ENCODE results near the gene PLD5. TPM values are rescaled to one million over a fixed set of nuclear protein-coding genes. Genes with fewer than 3 reads are reported as not detected.

PLD5 gene
- total RNA-seq, 1 donor from 2014 or later = not detected

DNA sequence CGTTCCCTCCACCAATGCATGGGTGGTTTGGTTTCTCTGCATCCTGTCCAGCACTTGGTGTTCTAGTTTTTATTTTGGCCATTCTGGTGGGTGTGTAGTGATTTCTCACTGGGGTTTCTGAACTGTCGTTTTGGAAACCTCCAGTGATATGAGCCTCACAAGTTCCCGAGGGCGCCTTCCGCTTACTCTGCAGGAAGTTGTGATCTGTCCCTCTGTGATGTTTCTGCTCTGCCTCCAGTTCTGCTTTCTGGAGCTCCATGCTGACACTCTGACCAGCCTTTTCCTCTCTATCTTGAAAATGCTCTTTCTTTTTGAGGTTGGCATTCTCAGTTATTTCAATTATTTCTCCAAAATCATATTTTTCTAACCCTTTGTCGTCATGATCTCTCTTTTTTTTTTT, 111.6 kb downstream of the PLD5 start:
- DNase-seq = no peak
- intact Hi-C loops (cut with micrococcal nuclease) = no loop called here
- Mint-ChIP-seq H3K9me3 (no peaks in the 10 kb centered on the region), H3K27me3 (no peaks in the 10 kb centered on the region), H3K27ac (no peak overlapping the region), H3K4me3 (no peak overlapping the region), H3K36me3 (ENCODE audit: low read depth) (no peaks in the 10 kb centered on the region), H3K4me1 (no peaks in the 10 kb centered on the region)
- CTCF ChIA-PET = no interaction called here
- POLR2A ChIA-PET = no interaction called here
- TF ChIP-seq, protein P1, sequence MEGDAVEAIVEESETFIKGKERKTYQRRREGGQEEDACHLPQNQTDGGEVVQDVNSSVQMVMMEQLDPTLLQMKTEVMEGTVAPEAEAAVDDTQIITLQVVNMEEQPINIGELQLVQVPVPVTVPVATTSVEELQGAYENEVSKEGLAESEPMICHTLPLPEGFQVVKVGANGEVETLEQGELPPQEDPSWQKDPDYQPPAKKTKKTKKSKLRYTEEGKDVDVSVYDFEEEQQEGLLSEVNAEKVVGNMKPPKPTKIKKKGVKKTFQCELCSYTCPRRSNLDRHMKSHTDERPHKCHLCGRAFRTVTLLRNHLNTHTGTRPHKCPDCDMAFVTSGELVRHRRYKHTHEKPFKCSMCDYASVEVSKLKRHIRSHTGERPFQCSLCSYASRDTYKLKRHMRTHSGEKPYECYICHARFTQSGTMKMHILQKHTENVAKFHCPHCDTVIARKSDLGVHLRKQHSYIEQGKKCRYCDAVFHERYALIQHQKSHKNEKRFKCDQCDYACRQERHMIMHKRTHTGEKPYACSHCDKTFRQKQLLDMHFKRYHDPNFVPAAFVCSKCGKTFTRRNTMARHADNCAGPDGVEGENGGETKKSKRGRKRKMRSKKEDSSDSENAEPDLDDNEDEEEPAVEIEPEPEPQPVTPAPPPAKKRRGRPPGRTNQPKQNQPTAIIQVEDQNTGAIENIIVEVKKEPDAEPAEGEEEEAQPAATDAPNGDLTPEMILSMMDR (IDR thresholded peaks at IDR 0.05) = no peak
- ATAC-seq (ENCODE audit: low read depth) = no peak

DNA sequence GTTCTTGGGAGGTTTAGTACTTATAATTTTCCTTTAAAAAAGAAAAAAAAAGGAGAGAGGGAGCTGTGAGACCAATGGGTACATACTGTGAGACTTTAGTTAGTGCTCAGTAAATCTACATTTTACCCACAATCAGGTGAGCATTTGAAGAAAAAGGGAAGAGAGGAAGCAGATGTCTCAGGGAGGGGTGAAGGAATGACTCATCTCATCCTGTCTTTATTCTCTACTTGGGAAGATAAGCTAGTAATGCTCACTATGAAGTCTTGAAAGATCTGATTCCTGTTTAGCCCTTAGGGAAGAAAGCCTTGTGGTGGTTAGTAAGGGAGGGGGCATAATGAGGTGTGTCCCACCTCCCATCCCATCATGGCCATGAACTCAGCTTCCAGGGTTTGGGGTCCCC, 112.6 kb downstream of the PLD5 start:
- no peak for DNase-seq
- H3K4me3 Mint-ChIP-seq = no peak overlapping the region
- TF ChIP-seq, protein P1 (IDR thresholded peaks at IDR 0.05) = no peak
- no peaks in the 10 kb centered on the region for H3K4me1 Mint-ChIP-seq
- H3K9me3 Mint-ChIP-seq = no peaks in the 10 kb centered on the region
- no peak overlapping the region for H3K27ac Mint-ChIP-seq
- no peaks in the 10 kb centered on the region for H3K36me3 Mint-ChIP-seq (ENCODE audit: low read depth)
- POLR2A ChIA-PET = no interaction called here
- CTCF ChIA-PET = no interaction called here
- ATAC-seq (ENCODE audit: low read depth) = no peak
- no peaks in the 10 kb centered on the region for H3K27me3 Mint-ChIP-seq
- intact Hi-C loops (cut with micrococcal nuclease) = no loop called here

DNA sequence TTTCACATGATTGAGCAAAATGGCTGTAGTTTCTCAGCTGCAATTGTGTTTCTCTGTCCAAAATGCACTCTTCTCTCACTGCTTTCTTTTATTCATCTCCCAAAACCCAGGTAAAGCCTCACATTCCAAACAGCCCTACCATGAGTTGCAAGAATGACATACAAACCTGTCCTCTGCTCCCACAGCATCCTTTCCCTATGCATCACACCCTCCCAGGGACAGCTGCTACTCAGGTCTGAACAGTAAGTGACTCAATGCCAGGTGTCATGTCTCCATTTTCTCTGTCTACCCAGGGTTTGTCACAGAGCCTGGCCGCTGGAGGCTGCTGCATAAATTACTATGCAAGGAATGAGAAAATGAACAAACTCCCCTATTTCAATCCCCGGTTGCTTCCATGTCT, 118.5 kb downstream of the PLD5 start:
- Mint-ChIP-seq H3K4me1 (no peaks in the 10 kb centered on the region), H3K9me3 (no peaks in the 10 kb centered on the region), H3K36me3 (ENCODE audit: low read depth) (no peaks in the 10 kb centered on the region), H3K27ac (no peak overlapping the region), H3K4me3 (no peak overlapping the region), H3K27me3 (no peaks in the 10 kb centered on the region)
- intact Hi-C loops (cut with micrococcal nuclease) = no loop called here
- TF ChIP-seq, protein P1 (IDR thresholded peaks at IDR 0.05) = no peak
- POLR2A ChIA-PET = no interaction called here
- ATAC-seq (ENCODE audit: low read depth) = no peak
- CTCF ChIA-PET = no interaction called here
- DNase-seq = no peak

DNA sequence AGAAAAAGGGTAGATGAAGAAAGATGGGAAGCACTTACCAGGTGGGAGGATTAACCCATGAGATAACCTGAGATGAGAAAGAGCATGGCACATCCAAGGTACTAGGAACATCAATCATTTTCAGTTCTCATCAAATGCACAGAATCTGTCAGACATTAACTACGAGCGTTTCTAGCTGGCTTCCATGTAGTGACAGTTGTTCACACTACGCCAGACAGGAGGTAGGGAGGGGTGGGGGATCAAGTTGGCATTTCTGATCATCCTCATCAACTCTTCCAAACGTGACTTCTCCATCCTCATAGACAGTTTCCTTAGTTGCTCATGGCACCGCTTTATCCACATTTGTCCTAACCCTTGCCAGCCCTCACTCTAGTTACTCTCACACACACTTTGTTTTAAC, 120.2 kb downstream of the PLD5 start:
- ChIA-PET CTCF (no interaction called here), POLR2A (no interaction called here)
- ATAC-seq (ENCODE audit: low read depth) = no peak
- no peak for DNase-seq
- intact Hi-C loops (cut with micrococcal nuclease) = no loop called here
- Mint-ChIP-seq H3K27me3 (no peaks in the 10 kb centered on the region), H3K27ac (no peak overlapping the region), H3K9me3 (no peaks in the 10 kb centered on the region), H3K4me1 (no peaks in the 10 kb centered on the region), H3K4me3 (no peak overlapping the region), H3K36me3 (ENCODE audit: low read depth) (no peaks in the 10 kb centered on the region)
- TF ChIP-seq, protein P1 (IDR thresholded peaks at IDR 0.05) = no peak

DNA sequence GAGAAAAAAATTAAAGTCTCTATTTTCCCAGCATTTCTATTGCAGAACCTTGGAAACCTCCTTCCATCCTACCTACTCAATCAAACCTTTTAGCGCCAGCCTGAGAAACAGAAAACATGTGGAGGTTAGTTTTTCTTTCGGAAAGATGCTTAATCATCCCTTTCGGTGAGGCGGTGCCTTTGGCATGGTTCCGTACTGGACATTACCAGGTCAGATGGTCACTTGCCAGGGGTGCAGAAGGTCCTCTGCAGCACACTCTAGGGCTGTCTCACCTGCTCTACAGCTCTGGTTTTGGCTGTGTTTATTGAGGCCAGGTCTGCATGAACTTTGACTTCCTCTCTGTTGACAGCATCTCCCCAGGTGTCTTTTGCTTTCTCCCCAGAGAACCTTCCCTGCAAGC, 121.5 kb downstream of the PLD5 start:
- ATAC-seq (ENCODE audit: low read depth) = no peak
- TF ChIP-seq, protein P1 (IDR thresholded peaks at IDR 0.05) = no peak

More for the DNA sequence above, 121.5 kb downstream of the PLD5 start:
- Mint-ChIP-seq H3K9me3 (no peaks in the 10 kb centered on the region), H3K27ac (no peak overlapping the region), H3K27me3 (no peaks in the 10 kb centered on the region), H3K36me3 (ENCODE audit: low read depth) (no peaks in the 10 kb centered on the region), H3K4me1 (no peaks in the 10 kb centered on the region), H3K4me3 (no peak overlapping the region)
- intact Hi-C loops (cut with micrococcal nuclease) = no loop called here
- ChIA-PET CTCF (no interaction called here), POLR2A (no interaction called here)
- no peak for DNase-seq

Measured in activated B cell treated with CpG ODN at 0.5 μM for 24 hours (primary cell).